ENCODE results near the gene SMIM41.
A peak's percentile ranks its signal among the peaks of the same experiment; 100 is the strongest.

The SMIM41 gene

DNA sequence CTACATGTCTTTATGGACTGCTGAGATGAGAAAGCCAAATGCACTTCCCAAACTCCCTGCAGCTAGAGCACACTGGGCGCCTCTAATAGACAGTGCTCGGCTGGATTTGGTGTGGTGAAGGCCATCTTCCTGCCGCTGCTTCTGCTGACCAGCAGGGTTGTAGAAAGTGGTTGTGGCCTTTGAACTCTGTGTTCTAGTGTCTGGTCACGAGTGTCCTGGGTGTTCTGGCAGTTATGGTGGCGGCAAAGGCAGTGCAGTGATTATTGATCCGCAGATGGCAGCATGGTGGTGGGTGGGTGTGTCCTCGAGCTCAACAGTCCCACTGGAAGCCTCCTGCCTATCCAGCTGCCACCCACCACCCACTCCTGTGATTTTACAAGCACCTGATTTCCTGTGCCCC, 43.4 kb downstream of the SMIM41 start:
- no peak for DNase-seq

DNA sequence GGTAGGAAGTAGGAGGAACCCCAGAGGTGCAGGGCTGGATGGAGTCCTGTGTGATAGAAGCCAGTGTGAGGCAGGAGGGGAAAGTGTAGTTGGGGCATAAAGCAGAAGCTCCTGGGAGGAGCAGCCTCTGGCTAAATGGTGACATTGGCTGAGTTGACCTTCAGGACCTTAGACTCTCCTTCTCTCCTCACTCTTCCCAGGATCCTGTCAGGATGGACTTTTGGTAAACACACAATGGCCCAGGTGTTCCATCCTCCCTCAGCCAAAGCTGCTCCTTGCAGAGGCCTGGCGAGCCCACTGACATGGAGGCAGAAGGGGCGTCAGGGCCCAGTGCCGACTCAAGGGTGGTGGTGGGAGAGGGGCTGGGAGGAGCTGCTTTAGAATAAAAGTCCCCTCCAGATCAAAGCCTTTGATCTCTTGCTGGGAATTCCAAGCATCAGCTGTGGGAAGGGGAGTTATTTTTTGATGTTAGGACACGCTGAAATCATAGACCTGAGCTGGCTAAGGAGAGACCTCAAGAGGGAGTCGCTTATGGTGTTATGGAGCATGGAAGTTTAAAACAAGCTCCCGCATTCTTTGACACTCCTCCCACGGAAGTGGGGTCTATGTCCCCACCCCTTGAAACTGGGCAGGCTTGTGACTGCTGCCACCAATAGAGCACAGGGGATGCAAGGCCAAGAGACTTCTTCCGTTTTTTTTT, 44.1 kb downstream of the SMIM41 start:
- no peak for DNase-seq

DNA sequence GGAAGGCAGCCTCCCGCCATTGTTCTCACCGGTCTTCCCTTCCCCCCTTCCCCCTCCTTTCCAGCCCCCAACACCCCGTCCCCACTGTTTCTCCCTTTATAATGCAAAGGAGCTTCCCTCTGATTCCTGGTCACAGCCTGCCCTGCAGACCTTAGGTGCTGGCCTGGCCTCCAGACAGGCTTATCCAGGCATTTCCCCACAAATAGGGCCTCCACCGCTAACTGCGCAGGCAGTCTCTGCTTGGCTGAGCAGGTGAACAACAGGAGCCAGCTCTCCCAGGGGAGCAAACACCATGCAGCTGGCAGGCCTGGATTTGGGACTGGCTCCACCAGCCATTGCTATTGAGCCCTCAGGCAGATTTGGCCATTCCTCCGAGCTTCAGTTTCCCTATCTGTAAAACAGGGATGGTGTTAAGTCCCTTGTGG, 46.0 kb downstream of the SMIM41 start:
- DNase-seq = no peak

DNA sequence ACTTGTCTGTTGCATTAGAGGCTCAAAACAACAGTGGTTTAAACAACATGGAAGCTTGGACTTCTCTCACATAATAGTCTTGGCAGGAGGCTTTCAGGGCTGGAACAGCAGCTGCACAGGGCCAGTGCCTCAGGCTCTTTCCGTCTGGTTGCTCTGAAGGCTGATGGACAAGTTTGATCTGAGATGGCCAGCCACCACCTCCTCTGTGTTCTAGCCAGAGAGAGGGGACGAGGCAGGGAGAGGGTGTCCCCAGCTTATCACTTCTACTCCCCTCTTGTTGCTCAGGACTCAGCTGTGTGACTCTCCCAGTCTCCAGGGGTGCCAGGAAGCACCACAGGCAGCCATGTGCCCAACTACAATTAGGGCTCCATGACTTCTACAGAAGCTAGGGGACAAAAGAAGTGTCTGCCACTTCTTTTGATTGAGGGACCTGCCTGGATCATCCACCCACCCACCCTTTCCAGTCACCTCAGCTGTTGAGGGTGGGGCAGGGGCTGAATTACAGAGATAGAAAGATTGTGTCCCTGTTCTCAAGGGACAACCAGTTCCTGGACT, 46.6 kb downstream of the SMIM41 start:
- DNase-seq = no peak

DNA sequence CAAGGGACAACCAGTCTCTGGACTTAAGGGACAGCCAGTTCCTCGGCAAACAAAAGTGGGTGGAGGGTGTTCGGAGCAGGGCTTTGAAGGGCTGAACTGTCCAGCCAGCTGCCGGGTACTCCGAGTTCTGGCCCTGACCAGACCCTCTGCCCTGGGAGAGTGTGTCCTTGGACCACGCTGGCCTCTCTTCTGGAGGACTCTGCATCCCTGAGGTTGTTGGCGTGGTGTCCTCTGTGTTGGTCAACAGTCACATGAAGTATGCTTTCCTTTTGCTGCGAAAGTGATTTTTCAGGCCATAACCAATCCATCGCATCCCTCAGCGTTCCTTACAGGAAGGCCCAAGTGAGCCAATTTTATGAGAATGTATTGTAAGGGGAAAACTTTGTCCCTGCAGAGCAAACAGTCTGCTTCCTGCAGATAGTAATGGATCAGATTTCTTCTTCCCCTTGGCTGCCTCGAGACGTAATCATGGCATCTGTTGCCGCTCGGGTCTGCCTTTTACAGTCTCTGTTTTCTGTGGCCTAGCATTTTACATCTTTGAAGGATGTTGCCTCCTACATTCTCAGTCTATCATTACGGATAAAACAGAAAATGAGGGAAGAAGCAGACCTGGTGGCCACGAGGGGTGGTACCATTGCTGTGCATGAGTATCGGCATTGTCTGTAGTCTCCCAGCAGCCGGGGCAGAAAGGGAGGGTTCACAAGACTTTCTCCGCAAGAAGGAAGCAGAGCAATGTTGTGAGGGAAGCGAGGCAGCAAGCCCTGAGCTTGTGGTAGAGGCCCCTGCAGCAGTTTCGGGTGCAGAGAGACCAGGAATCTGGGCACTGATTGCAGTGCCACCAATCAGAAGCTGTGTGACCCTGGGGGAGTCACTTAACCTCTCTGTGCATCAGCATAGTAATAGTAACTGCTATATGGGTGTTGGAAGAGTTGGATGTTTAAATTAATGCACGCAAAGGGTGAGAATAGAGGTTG, 47.4 kb downstream of the SMIM41 start:
- DNase-seq = peak; percentile 34

DNA sequence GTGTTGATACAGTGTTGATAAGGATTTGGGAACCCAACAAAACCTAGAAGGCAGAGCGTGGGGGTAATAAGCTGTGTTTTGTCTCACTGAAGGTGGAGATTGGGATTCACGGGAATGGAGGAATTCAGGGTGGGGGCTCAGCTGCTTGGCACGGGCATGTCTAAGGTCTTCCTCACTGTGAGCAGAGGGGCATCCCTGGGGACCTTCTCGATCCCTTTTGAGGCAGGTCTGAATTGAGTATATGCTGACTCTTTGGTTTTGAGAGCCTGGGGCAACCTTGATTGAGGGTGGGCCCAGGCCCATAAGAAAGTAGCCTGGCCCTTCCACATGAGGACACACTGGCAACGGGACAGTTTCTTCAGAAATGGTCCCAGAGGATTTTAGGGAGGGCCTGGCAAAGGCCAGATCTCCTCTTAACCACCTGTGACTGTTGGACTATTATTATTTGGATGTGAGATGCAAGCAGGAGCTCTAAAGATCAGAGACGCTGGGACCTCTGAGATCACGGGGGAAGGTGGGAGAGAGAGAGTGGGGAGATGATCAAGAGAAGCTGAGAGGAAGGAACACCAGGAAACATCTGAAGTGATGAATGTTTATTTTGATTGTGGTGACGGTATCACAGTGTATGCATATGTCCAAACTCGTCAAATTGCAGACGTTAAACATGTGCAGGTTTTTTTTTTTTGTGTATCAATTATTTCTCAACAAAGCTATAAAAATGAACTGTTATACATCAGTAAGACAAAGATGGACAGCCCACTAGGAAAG, 48.4 kb downstream of the SMIM41 start:
- DNase-seq = no peak

DNA sequence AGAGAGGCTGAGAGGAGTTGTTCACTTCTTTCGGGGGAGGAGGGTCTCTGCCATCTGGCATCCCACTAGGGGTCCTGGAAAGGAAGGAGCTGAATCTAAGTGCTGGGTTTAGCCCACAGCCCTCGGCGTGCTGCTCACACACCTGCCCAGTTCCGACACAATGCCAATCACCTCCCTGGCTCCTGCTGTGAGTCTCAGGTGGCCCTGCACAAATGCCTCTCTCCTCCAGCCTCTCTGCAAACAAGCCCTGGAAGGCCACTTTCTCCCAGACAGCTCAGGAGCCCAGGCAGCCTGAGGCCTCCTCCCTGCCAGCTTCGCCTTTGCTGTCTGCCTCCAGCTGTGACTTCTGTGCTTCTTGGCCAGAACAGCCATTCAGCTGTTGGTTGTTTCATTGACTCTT, 51.2 kb downstream of the SMIM41 start:
- peak; percentile 25 for DNase-seq

DNA sequence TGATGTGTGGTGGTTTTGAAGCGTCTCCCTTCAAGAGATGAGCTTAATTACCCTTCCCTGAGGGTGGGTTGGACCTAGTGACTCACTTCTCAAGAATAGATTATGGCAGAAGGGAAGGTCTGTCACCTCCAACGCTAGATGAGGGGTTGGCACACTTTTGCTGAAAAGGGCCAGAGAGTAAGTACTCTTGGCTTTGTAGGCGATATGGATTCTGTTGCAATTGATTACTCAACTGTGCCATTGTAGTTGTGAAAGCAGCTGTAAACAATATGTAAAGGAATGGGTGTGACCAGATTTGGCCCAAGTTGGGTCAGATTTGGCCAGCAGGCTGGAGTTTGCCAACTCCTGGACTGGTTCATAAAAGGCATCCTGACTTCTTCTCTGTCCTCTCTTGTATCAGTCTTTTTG, 53.3 kb downstream of the SMIM41 start:
- no peak for DNase-seq

DNA sequence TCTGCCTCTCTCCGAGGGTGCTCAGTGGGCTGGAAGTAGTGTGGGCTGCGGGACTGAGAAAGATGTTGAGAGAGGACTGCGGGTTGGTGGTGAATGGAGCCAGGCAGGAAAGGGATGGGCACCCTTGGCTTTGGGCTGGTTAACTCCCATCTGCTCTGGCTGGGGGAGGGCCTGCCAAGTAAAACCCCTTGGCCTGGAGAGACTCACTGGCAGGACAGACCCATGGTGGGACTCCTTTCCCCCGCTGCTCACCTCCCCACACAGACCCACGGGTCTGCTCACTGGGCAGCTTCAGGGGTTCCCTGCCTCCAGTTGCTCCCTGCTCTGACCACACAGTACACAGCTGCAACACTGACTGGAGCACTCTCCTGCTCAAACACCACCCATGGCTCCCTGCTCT, 58.2 kb downstream of the SMIM41 start:
- DNase-seq = no peak

DNA sequence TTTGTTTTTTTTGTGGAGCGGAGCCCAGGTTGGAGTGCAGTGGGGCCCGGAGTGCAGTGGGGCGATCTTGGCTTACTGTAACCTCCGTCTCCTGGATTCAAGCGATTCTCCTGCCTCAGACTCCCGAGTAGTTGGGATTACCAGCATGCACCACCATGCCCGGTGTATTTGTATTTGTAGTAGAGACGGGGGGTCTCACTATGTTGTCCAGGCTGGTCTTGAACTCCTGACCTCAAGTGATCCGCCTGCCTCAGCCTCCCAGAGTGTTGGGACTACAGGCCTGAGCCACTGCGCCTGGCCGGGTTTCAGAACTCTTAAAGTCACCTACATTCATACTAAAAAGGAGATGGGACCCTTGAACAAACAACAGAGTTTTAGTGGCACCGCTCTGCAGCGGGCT, 59.6 kb downstream of the SMIM41 start:
- DNase-seq = no peak

DNA sequence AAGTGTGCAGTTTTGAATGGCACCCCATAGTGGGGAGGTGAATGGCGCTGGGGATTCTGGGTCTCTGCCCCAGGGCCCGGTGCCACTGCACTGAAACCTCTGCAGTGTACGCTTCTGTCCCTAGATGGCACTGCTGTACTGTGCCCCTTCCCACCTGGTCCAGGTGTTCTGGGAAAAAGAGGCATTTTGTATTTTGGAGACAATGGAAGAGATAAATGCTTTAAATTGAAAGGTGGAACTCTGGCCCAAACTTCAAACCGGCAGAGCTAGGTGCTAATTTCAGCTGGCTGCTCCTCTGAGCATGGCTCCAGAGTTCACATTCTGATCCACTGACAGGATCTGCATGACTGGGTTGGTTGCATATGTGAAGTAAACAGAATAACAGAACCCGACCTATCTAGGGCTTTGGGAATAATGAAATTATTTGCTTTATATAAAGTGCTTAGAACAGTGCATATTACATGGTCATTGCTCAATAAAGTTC, 60.1 kb downstream of the SMIM41 start:
- no peak for DNase-seq

DNA sequence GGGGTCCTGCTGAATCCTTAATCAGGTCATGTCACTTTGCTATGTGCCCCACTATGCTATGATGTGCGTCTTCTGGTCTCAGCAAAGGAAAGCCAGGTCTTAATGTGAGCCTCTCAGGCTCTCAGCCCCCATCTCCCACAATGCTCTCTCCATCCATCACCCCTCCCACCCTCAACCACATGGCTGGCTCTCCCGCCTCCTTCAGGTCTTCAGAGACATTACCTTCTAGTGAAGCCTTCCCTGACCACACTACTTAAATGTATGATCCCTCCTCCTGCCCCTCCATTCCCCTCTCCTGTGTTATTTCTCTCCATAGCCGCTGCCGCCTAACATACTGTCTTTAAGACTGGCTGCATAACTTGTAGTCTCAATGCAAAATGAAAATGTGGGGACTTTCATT, 61.8 kb downstream of the SMIM41 start:
- DNase-seq = no peak

DNA sequence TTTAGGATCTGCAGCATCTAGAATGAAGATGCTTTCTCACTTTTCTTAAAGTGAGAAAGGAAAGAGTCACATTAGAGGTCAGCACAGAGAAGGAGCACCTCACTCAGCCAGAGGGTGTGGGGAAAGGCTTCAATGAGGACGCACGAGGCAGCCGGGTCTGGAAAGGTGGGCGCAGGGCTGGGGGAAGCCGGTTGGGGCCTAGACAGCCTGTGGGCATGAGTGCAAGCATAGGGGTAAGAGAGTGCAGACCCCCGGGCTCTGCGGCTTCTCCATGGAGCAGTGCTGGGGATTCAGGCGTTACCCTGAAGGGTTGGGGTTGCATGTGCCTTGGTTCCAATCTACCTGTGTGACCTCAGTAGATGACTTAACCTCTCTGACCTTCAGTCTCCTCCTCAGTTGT, 62.4 kb downstream of the SMIM41 start:
- DNase-seq = no peak

DNA sequence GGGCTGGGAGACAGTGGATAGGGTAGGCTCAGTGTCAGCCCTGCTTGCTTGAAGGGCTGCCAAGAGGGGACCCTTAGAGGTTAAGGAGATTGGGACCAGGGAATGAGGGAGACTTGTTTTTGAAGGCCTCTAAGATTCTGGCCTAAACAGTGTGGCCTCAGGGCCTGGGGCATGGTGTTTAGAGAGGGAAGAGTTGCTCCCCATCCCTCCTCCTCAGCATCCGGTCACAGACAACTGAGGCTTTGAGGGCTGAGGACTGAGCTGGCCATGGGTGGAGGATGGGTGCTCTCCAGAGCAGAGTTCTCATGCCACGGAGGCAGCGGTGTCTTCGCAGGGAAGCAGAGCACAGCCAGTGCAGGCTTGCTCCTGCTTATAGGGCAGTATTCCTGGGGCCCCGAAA, 62.9 kb downstream of the SMIM41 start:
- DNase-seq = no peak

DNA sequence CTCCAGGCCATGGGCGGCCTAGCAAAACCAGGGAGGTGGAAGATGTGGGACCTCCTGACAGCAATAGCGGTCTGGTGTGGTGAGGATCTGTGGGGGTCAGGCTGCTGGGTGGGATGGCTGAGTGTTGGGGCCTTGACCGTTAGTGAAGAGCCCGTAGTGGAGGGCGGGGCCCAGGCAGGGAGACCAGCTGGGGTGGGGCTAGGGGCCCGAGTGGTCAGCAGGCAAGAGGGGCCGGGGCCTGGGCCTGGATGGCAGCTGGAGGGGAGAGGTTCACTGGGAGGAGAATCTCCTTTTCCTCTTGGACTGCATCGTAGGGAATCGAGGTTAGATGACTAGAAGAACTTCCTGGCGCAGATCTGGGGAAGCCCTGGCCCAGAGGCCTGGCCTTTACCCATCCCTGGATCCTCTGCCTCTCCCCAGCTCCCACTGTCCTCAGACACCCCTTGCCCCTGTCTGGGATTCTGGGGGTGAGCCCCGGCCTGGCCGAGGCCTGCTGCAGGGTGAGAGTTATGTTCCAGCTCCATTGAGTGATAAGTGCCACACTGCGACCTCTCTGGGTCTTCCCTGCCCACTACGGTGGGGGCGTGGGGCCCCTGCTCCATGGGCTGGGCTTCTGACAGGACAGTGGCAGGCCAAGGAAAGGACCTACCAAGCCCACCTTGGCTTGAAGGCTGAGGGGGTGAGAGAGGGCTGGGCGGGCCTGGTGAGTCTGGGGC, 65.2 kb downstream of the SMIM41 start:
- DNase-seq = no peak

DNA sequence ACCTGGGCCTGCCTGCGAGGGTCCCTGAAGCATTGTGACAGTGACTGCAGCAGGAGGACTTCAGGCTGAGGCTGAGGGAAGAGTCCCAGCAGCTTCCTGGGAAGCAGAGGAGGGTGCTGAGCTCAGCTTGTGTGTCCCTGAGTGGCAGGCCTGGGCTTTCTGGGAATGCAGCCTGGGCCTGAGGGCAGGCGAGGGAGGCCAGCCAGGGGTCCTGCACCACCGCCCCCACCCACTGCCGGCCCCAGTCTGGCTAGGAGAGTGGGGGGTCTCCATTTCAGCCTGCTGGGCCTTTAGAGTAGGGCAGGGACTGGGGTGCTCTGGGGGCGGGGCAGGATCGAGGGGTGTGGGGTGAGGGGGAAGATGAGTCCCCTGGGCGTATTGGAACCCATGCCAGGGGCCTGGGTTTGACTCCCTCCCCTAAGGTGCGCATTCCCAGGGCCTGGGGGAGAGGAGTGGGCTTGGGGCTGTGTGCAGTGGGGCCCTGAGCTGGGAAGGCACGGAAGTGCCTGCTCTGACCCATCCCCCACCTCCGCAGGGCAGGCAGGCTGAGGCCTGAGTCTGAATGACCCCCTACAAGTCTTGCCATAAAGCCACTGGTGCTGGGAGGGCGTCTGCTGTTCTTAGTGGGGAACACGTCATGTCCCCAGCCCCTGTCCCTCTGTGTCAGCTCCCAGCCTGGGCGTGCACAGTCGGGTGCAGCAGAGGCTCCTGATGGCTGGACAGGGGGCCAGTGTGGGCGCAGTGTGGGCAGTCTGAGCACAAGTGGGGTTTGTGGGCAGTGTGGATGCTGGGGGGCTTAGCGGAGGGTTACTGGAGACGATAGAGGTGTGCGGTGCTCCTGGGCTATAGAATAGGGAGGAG, 66.0 kb downstream of the SMIM41 start:
- DNase-seq = no peak

DNA sequence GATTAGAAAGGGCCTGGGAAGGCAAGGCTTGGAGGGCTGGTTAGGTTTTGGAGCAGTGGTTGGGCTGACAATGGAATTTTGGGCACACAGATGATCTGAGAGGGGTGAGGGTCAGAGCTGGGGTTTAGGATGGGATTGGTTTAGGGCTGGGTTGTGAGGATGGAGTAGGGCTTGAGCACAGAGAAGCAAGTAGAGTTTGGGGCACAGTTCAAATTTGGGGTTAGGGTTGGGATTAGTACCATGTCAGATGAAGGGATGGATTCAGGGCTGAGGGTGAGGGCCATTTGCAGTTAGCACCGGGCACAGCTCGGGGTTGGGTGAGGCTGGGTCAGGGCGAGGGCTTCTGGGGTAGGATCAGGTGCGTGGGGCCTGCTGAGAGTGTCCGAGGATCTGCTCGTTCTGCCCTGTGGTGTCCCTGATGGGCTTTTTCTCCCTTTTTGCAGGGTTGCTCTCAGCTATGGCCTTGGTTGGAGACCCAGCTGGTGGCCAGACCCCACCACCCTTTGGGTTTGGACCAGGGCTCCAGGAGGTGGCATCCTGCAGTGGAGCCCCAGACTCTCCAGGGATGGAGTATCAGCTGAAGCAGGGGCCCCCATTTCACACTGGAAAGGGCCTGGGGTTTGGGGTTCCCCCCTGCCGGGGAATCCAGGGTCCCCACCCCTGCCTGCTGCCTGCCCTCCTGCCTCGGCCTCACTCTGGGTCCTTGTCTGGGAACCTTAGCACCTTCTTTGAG, 66.8 kb downstream of the SMIM41 start:
- DNase-seq = no peak

DNA sequence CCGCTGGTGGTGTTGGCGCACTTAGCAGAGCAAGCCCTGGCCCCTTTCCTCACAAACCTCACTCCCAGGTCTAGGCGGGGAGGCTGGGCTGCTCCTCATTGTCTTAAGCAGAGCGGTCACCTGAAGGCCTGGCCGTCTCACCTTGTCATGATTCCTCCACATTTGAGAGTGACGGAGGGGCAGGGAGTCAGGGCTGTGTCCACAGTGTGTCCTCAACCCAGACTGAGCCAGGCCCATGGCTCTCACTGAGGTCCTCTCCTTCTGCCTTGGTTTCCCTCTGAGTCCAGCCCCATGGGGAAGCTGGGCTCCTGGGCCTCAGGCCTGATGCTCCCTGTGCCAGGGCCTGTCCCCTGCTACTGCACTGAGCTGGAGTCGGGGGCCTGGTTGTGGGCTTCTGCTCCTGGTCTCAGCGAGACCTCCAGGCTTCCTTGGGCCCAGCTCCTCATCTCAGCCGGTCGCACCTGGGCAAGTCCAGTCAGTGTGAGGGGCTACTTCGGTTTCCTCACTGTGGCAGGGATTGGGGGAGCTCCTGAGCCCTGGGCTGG, 67.4 kb downstream of the SMIM41 start:
- no peak for DNase-seq

DNA sequence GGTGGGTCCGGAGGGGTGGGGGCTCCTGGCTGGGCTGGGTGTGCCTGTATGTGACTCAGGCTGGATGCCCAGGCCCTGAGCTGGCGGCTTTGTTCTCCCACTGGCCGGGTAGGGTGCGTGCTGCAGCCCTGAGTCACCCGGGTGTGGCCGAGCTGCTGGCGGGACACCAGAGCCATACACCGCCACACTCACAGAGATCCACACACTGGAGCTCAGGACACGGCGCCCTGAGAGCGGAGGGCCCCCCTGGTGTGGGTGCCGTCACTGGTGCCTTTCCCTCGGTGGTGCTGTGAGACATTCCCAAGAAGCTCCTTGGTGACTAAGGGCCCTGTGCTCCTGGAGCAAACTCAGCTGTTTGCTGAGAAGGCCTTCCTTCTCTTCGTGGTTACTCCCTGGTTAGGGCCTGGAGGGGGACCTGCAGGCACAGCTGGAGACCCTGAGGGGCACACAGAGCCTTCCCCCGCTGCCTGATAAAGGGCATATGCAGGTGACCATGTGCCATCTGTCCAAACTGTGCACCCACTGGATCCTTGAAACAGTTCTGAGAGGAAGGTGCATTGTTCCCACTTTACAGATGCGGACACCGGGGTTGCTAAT, 68.0 kb downstream of the SMIM41 start:
- DNase-seq = no peak

DNA sequence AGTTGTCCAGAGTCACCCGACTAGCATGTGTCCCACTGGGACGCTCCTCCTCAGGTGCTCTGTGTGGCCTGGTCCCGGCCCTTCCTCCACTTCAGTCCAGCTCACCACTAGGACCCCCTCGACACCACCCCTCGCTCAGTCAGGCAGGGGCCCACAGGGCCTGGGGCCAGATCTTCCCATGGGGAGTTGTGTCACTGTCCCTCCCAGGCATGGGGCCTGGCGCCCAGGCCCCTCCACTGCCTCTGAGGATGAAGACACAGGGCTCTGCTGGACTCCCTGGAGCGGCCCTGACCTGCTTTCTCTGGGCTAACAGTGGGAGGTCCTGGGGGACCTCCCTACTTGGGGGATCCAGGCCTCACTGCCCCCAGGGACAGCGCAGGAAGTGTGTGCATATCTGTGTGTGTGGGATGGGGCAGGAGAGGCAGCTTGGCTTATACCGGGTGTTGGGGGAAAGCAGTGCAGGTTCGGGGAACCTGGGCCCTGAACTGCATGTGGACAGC, 68.5 kb downstream of the SMIM41 start:
- DNase-seq = no peak

Measured in DMS 273 treated with DMSO at 0.1 percent for 48 hours (cell line).